ENCODE results near the gene BRD4. TPM values are rescaled to one million over a fixed set of nuclear protein-coding genes. Genes with fewer than 3 reads are reported as not detected.

Gene BRD4
- total RNA-seq, 4 donors from 2014 or later, result 34.1 to 48.1 (median 37.5) TPM

DNA sequence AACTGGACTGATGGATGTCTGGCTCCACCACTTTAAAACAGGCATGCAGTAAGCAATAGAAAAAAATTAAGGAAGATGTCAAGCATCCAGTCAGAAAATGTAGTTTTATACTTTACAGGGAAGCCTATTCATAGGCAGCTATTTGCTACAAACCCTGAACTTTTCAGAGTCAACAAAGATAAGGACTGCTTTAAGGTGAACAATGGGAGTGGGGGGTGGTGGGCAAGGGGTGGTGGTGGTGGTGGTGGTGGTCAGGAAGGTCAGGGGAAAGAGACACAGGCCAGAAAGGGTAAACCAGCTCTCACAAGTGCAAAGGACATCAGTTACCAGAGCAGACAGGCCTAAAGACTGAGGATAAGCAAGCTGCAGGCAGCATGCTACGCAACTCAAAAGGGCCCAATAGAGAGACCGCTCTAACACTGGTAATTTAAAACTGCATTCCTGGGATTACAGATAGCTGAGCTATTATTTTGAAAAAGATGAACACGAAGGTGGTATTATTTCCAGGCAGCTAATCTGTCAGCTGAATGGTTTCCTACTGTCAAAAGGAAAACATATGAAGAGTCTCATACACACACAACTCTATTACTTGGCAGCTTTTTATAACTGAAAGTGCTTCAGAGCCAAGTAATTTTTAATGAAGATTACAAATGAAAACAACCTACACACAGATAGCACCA is 14.8 kb downstream of the BRD4 start:
- H3K36me3 ChIP-seq, result no peaks in the 10 kb centered on the region
- intact Hi-C loops (cut with DNase I), result no loop called here

DNA sequence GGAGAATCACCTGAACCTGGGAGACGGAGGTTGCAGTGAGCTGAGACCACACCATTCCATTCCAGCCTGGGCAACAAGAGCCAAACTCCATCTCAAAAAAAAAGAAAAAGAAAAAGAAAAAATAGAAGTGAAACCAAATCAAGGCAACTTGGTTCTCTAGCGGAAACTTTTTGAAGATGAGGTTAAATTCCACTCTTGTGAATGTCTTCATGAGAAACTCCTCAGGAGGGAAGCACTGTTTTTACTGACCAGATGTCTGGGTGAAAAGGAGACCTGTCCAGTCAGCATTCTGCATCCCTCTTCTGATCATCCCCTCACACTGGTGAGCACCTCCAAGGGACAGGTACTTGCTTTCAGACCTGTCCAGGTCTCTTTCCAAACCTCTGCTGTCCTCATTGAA is 15.8 kb downstream of the BRD4 start:
- 67% methylated on average over 2 of the region's 2 CpGs for WGBS
- no peak for DNase-seq (ENCODE audit: extremely low spot score)
- Histone ChIP-seq H3K9me3 (no peaks in the 10 kb centered on the region), H3K36me3 (no peaks in the 10 kb centered on the region), H3K4me1 (peaks cover 87 to 100% (median 100%) of the 10 kb centered on the region in 4 donors), H3K4me3 (no peak overlapping the region), H3K27me3 (no peaks in the 10 kb centered on the region), H3K27ac (replicated peaks in 1 of 4) (peak overlapping the region; percentile 39 to 73 (median 57))
- intact Hi-C loops (cut with DNase I), result no loop called here
- TF ChIP-seq, protein P1, sequence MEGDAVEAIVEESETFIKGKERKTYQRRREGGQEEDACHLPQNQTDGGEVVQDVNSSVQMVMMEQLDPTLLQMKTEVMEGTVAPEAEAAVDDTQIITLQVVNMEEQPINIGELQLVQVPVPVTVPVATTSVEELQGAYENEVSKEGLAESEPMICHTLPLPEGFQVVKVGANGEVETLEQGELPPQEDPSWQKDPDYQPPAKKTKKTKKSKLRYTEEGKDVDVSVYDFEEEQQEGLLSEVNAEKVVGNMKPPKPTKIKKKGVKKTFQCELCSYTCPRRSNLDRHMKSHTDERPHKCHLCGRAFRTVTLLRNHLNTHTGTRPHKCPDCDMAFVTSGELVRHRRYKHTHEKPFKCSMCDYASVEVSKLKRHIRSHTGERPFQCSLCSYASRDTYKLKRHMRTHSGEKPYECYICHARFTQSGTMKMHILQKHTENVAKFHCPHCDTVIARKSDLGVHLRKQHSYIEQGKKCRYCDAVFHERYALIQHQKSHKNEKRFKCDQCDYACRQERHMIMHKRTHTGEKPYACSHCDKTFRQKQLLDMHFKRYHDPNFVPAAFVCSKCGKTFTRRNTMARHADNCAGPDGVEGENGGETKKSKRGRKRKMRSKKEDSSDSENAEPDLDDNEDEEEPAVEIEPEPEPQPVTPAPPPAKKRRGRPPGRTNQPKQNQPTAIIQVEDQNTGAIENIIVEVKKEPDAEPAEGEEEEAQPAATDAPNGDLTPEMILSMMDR (IDR thresholded peaks at IDR 0.05), result no peak
- TF ChIP-seq POLR2A (IDR thresholded peaks at IDR 0.05; ENCODE audit: low read depth), result no peak
- TF ChIP-seq EP300 (IDR thresholded peaks at IDR 0.05), result no peak

More for the DNA sequence above, 14.8 kb downstream of the BRD4 start:
- no peaks in the 10 kb centered on the region for H3K9me3 ChIP-seq
- WGBS, result 35% methylated on average over 3 of the region's 3 CpGs
- peak overlapping the region; percentile 39 to 73 (median 57) for H3K27ac ChIP-seq (replicated peaks in 1 of 4)
- DNase-seq (ENCODE audit: extremely low spot score), result no peak
- TF ChIP-seq EP300 (IDR thresholded peaks at IDR 0.05), result no peak
- TF ChIP-seq POLR2A (IDR thresholded peaks at IDR 0.05; ENCODE audit: low read depth), result no peak
- no peak for TF ChIP-seq POLR2AphosphoS5 (IDR thresholded peaks at IDR 0.05)
- TF ChIP-seq, protein P1 (IDR thresholded peaks at IDR 0.05), result no peak
- H3K27me3 ChIP-seq, result no peaks in the 10 kb centered on the region
- peaks cover 88 to 100% (median 100%) of the 10 kb centered on the region in 4 donors for H3K4me1 ChIP-seq
- H3K4me3 ChIP-seq, result no peak overlapping the region

- Histone ChIP-seq H3K9me3 (no peaks in the 10 kb centered on the region), H3K27ac (replicated peaks in 1 of 4) (peak overlapping the region in 2 of 4 donors; percentile 15 to 16), H3K36me3 (no peaks in the 10 kb centered on the region), H3K4me1 (peaks cover 81 to 100% (median 99%) of the 10 kb centered on the region in 4 donors), H3K27me3 (no peaks in the 10 kb centered on the region), H3K4me3 (no peak overlapping the region)
- DNase-seq (ENCODE audit: extremely low spot score), result no peak
- TF ChIP-seq POLR2A (IDR thresholded peaks at IDR 0.05; ENCODE audit: low read depth) (no peak), POLR2AphosphoS5 (IDR thresholded peaks at IDR 0.05) (no peak), EP300 (IDR thresholded peaks at IDR 0.05) (no peak)
- TF ChIP-seq, protein P1 (IDR thresholded peaks at IDR 0.05), result no peak
- WGBS, result 75% methylated on average over 6 of the region's 6 CpGs
- intact Hi-C loops (cut with DNase I), result no loop called here
Observed at GRCh38 chr19:15315101-15315500, 17.2 kb downstream of the BRD4 start.

GRCh38 chr19:15313649-15314279 is 18.6 kb downstream of the BRD4 start:
- DNase-seq (ENCODE audit: extremely low spot score), result no peak
- H3K27ac ChIP-seq (replicated peaks in 1 of 4), result peak overlapping the region in 1 of 4 donors; percentile 30
- H3K4me3 ChIP-seq, result no peak overlapping the region
- H3K4me1 ChIP-seq, result peaks cover 76 to 100% (median 99%) of the 10 kb centered on the region in 4 donors
- intact Hi-C loops (cut with DNase I), result no loop called here
- H3K27me3 ChIP-seq, result no peaks in the 10 kb centered on the region
- WGBS, result 66% methylated on average over 7 of the region's 7 CpGs
- no peaks in the 10 kb centered on the region for H3K9me3 ChIP-seq
- TF ChIP-seq POLR2A (IDR thresholded peaks at IDR 0.05; ENCODE audit: low read depth) (no peak), EP300 (IDR thresholded peaks at IDR 0.05) (no peak), POLR2AphosphoS5 (IDR thresholded peaks at IDR 0.05) (no peak)
- TF ChIP-seq, protein P1 (IDR thresholded peaks at IDR 0.05), result no peak
- H3K36me3 ChIP-seq, result no peaks in the 10 kb centered on the region

All from esophagus muscularis mucosa (tissue), 4 donors.